GM23338 (cell line): ENCODE measurements around the gene STX4. TPM values are rescaled to one million over a fixed set of nuclear protein-coding genes. Genes with fewer than 3 reads are reported as not detected.
A peak's percentile ranks its signal among the peaks of the same experiment; 100 is the strongest.

Experiments used
- ATAC-seq: fragments of 200-7000 bp; cut with Tn5 transposase; 3 replicates; pipeline ENCODE4 v1.9.1; 2020
- DNase-seq: peaks from one replicate; pipeline ENCODE4 v3.0.0-alpha.2; 2015; ENCODE audit warnings: low spot score
- H2AFZ ChIP-seq: fragments of 200-600 bp; sonication (generic); 2 replicates; pipeline ENCODE4 v1.8.0; 2016; ENCODE audit warnings: antibody characterized with exemption, mild to moderate bottlenecking, moderate library complexity
- H3F3A ChIP-seq: fragments of 200-600 bp; sonication (generic); replicated peaks from 2 replicates; pipeline ENCODE4 v1.8.0; 2017; ENCODE audit warnings: antibody characterized with exemption, mixed run types, low read depth
- H3K27ac ChIP-seq: fragments of 200-600 bp; sonication (generic); 2 replicates; pipeline ENCODE4 v1.6.1; 2016; ENCODE audit warnings: low read depth
- H3K27me3 ChIP-seq: fragments of 200-600 bp; sonication (generic); 2 replicates; pipeline ENCODE4 v1.8.0; 2016; ENCODE audit warnings: mild to moderate bottlenecking, mixed run types, moderate library complexity; ENCODE audit not compliant: insufficient read depth
- H3K36me3 ChIP-seq: fragments of 200-600 bp; sonication (generic); 2 replicates; pipeline ENCODE4 v1.8.0; 2016; ENCODE audit warnings: mild to moderate bottlenecking; ENCODE audit not compliant: insufficient read depth
- H3K4me1 ChIP-seq: fragments of 200-600 bp; sonication (generic); 2 replicates; pipeline ENCODE4 v1.8.0; 2016; ENCODE audit warnings: mild to moderate bottlenecking, moderate library complexity; ENCODE audit not compliant: insufficient read depth
- H3K4me2 ChIP-seq: fragments of 200-600 bp; sonication (generic); 2 replicates; pipeline ENCODE4 v1.7.1; 2017; ENCODE audit warnings: mixed run types
- H3K4me3 ChIP-seq: fragments of 200-600 bp; sonication (generic); 2 replicates; pipeline ENCODE4 v1.6.1; 2016; ENCODE audit warnings: mixed run types
- H3K79me2 ChIP-seq: fragments of 200-600 bp; sonication (generic); replicated peaks from 2 replicates; pipeline ENCODE4 v1.8.0; 2017; ENCODE audit warnings: mild to moderate bottlenecking; ENCODE audit not compliant: insufficient read depth
- H3K9me2 ChIP-seq: fragments of 200-600 bp; sonication (generic); 2 replicates; pipeline ENCODE4 v1.8.0; 2017; ENCODE audit not compliant: insufficient read depth
- H4K20me1 ChIP-seq: fragments of 200-600 bp; sonication (generic); replicated peaks from 2 replicates; pipeline ENCODE4 v1.8.0; 2017; ENCODE audit warnings: mild to moderate bottlenecking; ENCODE audit not compliant: insufficient read depth
- H3K27ac Mint-ChIP-seq: 2 replicates; pipeline ENCODE4 v1.8.0; 2020; ENCODE audit warnings: inconsistent platforms, mild to moderate bottlenecking, moderate library complexity, mixed read lengths
- H3K27me3 Mint-ChIP-seq: 3 replicates; pipeline ENCODE4 v1.8.0; 2022; ENCODE audit warnings: low read depth, mild to moderate bottlenecking, moderate library complexity, mixed read lengths, inconsistent platforms; ENCODE audit not compliant: insufficient read depth, poor library complexity
- H3K36me3 Mint-ChIP-seq: 3 replicates; pipeline ENCODE4 v1.8.0; 2021; ENCODE audit warnings: low read depth, mild to moderate bottlenecking, inconsistent platforms, moderate library complexity, mixed read lengths
- H3K4me1 Mint-ChIP-seq: 3 replicates; pipeline ENCODE4 v1.8.0; 2020; ENCODE audit warnings: mild to moderate bottlenecking, inconsistent platforms, mixed read lengths
- H3K4me3 Mint-ChIP-seq: 3 replicates; pipeline ENCODE4 v1.8.0; 2021; ENCODE audit warnings: moderate library complexity, mild to moderate bottlenecking, inconsistent platforms, mixed read lengths
- H3K9me3 Mint-ChIP-seq: 3 replicates; pipeline ENCODE4 v1.8.0; 2020; ENCODE audit warnings: moderate library complexity, mild to moderate bottlenecking, inconsistent platforms, mixed read lengths
- CREB1 ChIP-seq: fragments of 250-450 bp; sonication (Bioruptor Pico); IDR thresholded peaks from 2 replicates; pipeline ENCODE4 v1.5.0; 2020; ENCODE audit warnings: low read depth, mild to moderate bottlenecking, moderate library complexity
- REST ChIP-seq: IDR thresholded peaks from one replicate; pipeline ENCODE4 v1.6.1; 2018; ENCODE audit warnings: antibody characterized with exemption; ENCODE audit not compliant: unreplicated experiment
- ZNF114 ChIP-seq: fragments of 250-450 bp; sonication (Bioruptor Pico); IDR thresholded peaks from 2 replicates; pipeline ENCODE4 v1.5.0; 2020; ENCODE audit warnings: mild to moderate bottlenecking, moderate library complexity
- polyA plus RNA-seq: library from polyadenylated mRNA; unstranded; fragments of >200 nt; fragmentation: Nextera tagmentation; extraction: Ambion mirVana; gene quantifications from 2 replicates; pipeline ENCODE4 v1.2.1, GENCODE V29; 2016
- total RNA-seq: library from RNA; depleted of rRNA; stranded (reverse); fragments of >200 nt; shearing (Covaris generic); gene quantifications from 2 replicates; pipeline ENCODE4 v1.2.3, GENCODE V29; 2014
- TF ChIP-seq, protein P1 (sequence below): fragments of 250-450 bp; sonication (Bioruptor Pico); IDR thresholded peaks from 2 replicates; pipeline ENCODE4 v1.5.0; 2020; ENCODE audit warnings: mild to moderate bottlenecking, moderate library complexity
- TF ChIP-seq, protein P2 (sequence below): IDR thresholded peaks from 2 replicates; pipeline ENCODE4 v1.6.1; 2016; ENCODE audit warnings: antibody characterized with exemption

The STX4 gene
- total and polyA plus RNA-seq, 2 experiments from 2014 or later = 13.0 to 39.3 TPM

- TF ChIP-seq, protein P1, sequence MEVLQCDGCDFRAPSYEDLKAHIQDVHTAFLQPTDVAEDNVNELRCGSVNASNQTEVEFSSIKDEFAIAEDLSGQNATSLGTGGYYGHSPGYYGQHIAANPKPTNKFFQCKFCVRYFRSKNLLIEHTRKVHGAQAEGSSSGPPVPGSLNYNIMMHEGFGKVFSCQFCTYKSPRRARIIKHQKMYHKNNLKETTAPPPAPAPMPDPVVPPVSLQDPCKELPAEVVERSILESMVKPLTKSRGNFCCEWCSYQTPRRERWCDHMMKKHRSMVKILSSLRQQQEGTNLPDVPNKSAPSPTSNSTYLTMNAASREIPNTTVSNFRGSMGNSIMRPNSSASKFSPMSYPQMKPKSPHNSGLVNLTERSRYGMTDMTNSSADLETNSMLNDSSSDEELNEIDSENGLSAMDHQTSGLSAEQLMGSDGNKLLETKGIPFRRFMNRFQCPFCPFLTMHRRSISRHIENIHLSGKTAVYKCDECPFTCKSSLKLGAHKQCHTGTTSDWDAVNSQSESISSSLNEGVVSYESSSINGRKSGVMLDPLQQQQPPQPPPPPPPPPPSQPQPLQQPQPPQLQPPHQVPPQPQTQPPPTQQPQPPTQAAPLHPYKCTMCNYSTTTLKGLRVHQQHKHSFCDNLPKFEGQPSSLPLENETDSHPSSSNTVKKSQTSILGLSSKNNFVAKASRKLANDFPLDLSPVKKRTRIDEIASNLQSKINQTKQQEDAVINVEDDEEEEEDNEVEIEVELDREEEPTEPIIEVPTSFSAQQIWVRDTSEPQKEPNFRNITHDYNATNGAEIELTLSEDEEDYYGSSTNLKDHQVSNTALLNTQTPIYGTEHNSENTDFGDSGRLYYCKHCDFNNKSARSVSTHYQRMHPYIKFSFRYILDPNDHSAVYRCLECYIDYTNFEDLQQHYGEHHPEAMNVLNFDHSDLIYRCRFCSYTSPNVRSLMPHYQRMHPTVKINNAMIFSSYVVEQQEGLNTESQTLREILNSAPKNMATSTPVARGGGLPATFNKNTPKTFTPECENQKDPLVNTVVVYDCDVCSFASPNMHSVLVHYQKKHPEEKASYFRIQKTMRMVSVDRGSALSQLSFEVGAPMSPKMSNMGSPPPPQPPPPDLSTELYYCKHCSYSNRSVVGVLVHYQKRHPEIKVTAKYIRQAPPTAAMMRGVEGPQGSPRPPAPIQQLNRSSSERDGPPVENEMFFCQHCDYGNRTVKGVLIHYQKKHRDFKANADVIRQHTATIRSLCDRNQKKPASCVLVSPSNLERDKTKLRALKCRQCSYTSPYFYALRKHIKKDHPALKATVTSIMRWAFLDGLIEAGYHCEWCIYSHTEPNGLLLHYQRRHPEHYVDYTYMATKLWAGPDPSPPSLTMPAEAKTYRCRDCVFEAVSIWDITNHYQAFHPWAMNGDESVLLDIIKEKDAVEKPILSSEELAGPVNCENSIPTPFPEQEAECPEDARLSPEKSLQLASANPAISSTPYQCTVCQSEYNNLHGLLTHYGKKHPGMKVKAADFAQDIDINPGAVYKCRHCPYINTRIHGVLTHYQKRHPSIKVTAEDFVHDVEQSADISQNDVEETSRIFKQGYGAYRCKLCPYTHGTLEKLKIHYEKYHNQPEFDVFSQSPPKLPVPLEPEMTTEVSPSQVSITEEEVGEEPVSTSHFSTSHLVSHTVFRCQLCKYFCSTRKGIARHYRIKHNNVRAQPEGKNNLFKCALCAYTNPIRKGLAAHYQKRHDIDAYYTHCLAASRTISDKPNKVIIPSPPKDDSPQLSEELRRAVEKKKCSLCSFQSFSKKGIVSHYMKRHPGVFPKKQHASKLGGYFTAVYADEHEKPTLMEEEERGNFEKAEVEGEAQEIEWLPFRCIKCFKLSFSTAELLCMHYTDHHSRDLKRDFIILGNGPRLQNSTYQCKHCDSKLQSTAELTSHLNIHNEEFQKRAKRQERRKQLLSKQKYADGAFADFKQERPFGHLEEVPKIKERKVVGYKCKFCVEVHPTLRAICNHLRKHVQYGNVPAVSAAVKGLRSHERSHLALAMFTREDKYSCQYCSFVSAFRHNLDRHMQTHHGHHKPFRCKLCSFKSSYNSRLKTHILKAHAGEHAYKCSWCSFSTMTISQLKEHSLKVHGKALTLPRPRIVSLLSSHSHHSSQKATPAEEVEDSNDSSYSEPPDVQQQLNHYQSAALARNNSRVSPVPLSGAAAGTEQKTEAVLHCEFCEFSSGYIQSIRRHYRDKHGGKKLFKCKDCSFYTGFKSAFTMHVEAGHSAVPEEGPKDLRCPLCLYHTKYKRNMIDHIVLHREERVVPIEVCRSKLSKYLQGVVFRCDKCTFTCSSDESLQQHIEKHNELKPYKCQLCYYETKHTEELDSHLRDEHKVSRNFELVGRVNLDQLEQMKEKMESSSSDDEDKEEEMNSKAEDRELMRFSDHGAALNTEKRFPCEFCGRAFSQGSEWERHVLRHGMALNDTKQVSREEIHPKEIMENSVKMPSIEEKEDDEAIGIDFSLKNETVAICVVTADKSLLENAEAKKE (CRISPR knock-in tag) = peak; percentile 27; the same call in 1 of the 2 replicates
- TF ChIP-seq, protein P2, sequence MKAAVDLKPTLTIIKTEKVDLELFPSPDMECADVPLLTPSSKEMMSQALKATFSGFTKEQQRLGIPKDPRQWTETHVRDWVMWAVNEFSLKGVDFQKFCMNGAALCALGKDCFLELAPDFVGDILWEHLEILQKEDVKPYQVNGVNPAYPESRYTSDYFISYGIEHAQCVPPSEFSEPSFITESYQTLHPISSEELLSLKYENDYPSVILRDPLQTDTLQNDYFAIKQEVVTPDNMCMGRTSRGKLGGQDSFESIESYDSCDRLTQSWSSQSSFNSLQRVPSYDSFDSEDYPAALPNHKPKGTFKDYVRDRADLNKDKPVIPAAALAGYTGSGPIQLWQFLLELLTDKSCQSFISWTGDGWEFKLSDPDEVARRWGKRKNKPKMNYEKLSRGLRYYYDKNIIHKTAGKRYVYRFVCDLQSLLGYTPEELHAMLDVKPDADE = no peak
- peak; percentile 95 for ATAC-seq
Observed at GRCh38 chr16:31055613-31056012, 22.3 kb downstream of the STX4 start.

GRCh38 chr16:31061126-31061812 lies 27.9 kb downstream of the STX4 start:
- Mint-ChIP-seq H3K4me3 (no peak overlapping the region), H3K36me3 (peaks cover 30% of the 10 kb centered on the region), H3K27me3 (peaks cover 3% of the 10 kb centered on the region), H3K4me1 (no peaks in the 10 kb centered on the region; the same call in 2 of the 3 replicates), H3K27ac (no peak overlapping the region), H3K9me3 (no peaks in the 10 kb centered on the region)
- ATAC-seq (no peak), DNase-seq (no peak)
- H3F3A ChIP-seq = no peaks in the 10 kb centered on the region
- H3K36me3 ChIP-seq = no peaks in the 10 kb centered on the region
- H2AFZ ChIP-seq = no peak overlapping the region
- H3K4me3 ChIP-seq = no peak overlapping the region
- H3K4me2 ChIP-seq = no peak overlapping the region
- no peaks in the 10 kb centered on the region for H3K9me2 ChIP-seq
- no peaks in the 10 kb centered on the region for H3K27me3 ChIP-seq
- H3K4me1 ChIP-seq = no peaks in the 10 kb centered on the region
- H4K20me1 ChIP-seq = peaks cover 7% of the 10 kb centered on the region
- peaks cover 2% of the 10 kb centered on the region; the same call in 1 of the 2 replicates for H3K79me2 ChIP-seq
- H3K27ac ChIP-seq = no peak overlapping the region
- no peak for TF ChIP-seq REST
- no peak for TF ChIP-seq ZNF114 (CRISPR knock-in tag)
- TF ChIP-seq CREB1 (CRISPR knock-in tag) = no peak
- TF ChIP-seq, protein P2 = no peak

More at GRCh38 chr16:31055613-31056012, 22.3 kb downstream of the STX4 start:
- H3K27me3 Mint-ChIP-seq = peaks cover 11% of the 10 kb centered on the region
- Histone ChIP-seq H3K27ac (peak overlapping the region; percentile 10; the same call in 1 of the 2 replicates), H3K4me2 (no peak overlapping the region), H3K27me3 (no peaks in the 10 kb centered on the region), H2AFZ (no peak overlapping the region), H3K4me1 (no peaks in the 10 kb centered on the region), H3K36me3 (no peaks in the 10 kb centered on the region), H4K20me1 (no peaks in the 10 kb centered on the region), H3K79me2 (no peaks in the 10 kb centered on the region), H3F3A (no peaks in the 10 kb centered on the region), H3K4me3 (no peak overlapping the region), H3K9me2 (no peaks in the 10 kb centered on the region)
- H3K9me3 Mint-ChIP-seq = no peaks in the 10 kb centered on the region
- no peak overlapping the region for H3K27ac Mint-ChIP-seq
- H3K4me3 Mint-ChIP-seq = no peak overlapping the region
- DNase-seq = peak; percentile 65
- peaks cover 6% of the 10 kb centered on the region for H3K4me1 Mint-ChIP-seq
- peaks cover 8% of the 10 kb centered on the region for H3K36me3 Mint-ChIP-seq
